Epidermal melanocyte (primary cell): ENCODE measurements around the gene TROAP.
"Not testable (repeated sequence)": the region's sequence is repeated elsewhere in the genome, so short reads cannot be mapped to it uniquely, and the experiment has no call there.

Source experiments
- DNase-seq: peaks from one replicate; pipeline ENCODE4 v3.0.0; 2011; ENCODE audit warnings: low spot score; ENCODE audit not compliant: insufficient read length

The TROAP gene

GRCh38 chr12:49294086-49294803 lies 28.8 kb upstream of the TROAP start:
- no peak for DNase-seq

GRCh38 chr12:49294804-49295081 lies 28.3 kb upstream of the TROAP start:
- DNase-seq: no peak

GRCh38 chr12:49295082-49295936 lies 27.7 kb upstream of the TROAP start, which contains the start of gene PRPH:
Gene PRPH (plus strand): TSS chr12:49295147. CDS start chr12:49295201, 54 bp downstream.
- no peak for DNase-seq

GRCh38 chr12:49296034-49296835 lies 26.8 kb upstream of the TROAP start:
- DNase-seq: no peak

GRCh38 chr12:49296836-49297694 lies 26.0 kb upstream of the TROAP start:
- DNase-seq: no peak

GRCh38 chr12:49297695-49298060 lies 25.4 kb upstream of the TROAP start:
- no peak for DNase-seq

GRCh38 chr12:49298160-49298559 lies 24.9 kb upstream of the TROAP start:
- DNase-seq: no peak

GRCh38 chr12:49301760-49302159 lies 21.3 kb upstream of the TROAP start:
- DNase-seq: no peak

- peak; percentile 68 for DNase-seq
Observed at GRCh38 chr12:49304161-49304560, 18.9 kb upstream of the TROAP start.

GRCh38 chr12:49305762-49306510 lies 17.1 kb upstream of the TROAP start:
- no peak for DNase-seq

- DNase-seq: no peak
Observed at GRCh38 chr12:49309386-49309785, 13.7 kb upstream of the TROAP start.

GRCh38 chr12:49310451-49311000 lies 12.5 kb upstream of the TROAP start:
- not testable (repeated sequence) for DNase-seq

- no peak for DNase-seq
Observed at GRCh38 chr12:49314811-49315210, 8.2 kb upstream of the TROAP start.

GRCh38 chr12:49317118-49317517 lies 5.9 kb upstream of the TROAP start:
- DNase-seq: not testable (repeated sequence)

GRCh38 chr12:49320411-49321103 lies 2.5 kb upstream of the TROAP start:
- not testable (repeated sequence) for DNase-seq

GRCh38 chr12:49322367-49322707 lies 718 bp upstream of the TROAP start:
- DNase-seq: no peak

- DNase-seq: no peak
Observed at GRCh38 chr12:49323524-49324097, 556 bp downstream of the TROAP start.

- no peak for DNase-seq
Observed at GRCh38 chr12:49325606-49326005, 2.6 kb downstream of the TROAP start.

GRCh38 chr12:49327368-49327767 lies 4.3 kb downstream of the TROAP start:
- DNase-seq: no peak
